ELR (cell line): ENCODE measurements around the gene EFCAB8.
"Not testable (repeated sequence)": the region's sequence is repeated elsewhere in the genome, so short reads cannot be mapped to it uniquely, and the experiment has no call there.

ENCODE experiments used
- DNase-seq: peaks from one replicate; pipeline ENCODE4 v3.0.0-alpha.2; 2015; ENCODE audit warnings: low read depth

The EFCAB8 gene

GRCh38 chr20:32959351-32960221, 100.9 kb downstream of the EFCAB8 start:
- DNase-seq: no peak

- DNase-seq: no peak
Measured at GRCh38 chr20:32960222-32960518, 101.4 kb downstream of the EFCAB8 start.

DNA sequence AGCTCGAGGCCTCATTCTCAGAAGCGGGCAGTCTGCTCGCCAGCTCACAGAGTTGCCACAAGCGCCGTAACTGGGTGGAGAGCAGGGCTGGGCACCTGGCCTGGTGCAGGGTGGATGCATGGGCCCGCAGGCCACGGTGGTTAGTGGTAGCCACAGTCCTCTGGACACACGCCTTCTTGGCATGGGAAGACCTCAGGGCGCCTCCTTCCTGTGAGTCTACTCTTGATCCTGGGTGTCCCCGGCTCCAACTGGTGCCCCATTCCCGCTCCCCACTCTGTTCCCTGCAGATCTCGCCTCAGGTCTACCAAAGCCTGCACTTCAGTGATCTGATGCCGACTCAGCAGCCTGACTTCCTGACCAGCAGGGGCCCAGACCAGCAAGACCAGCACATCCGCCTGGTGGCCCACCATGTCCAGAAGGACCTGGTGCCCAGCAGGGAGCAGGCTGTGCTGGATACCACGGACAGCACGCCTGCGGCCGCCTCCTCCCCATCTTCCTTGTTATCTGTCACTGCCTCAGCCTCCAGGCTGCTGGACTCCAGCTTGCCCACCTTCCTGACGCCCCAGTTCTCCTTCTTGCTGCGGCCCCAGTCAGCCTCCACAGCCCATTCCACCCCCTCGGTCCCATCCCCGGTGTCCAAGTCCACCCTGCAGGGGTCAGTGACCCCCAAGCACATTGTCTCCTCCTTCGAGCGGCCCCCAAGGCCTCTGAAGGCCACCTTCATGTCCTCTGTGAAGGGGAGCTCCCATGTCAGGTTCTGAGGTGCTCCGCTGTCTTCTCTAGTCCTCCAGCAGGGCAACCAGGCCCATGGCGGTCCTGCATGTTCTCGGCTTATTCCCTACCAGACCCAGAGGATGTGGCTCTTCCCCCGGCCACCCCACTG, 102.4 kb downstream of the EFCAB8 start:
- DNase-seq: no peak

GRCh38 chr20:32962053-32962452, 103.3 kb downstream of the EFCAB8 start:
- DNase-seq: no peak

- DNase-seq: not testable (repeated sequence)
Measured at GRCh38 chr20:32962646-32963045, 103.9 kb downstream of the EFCAB8 start.

DNA sequence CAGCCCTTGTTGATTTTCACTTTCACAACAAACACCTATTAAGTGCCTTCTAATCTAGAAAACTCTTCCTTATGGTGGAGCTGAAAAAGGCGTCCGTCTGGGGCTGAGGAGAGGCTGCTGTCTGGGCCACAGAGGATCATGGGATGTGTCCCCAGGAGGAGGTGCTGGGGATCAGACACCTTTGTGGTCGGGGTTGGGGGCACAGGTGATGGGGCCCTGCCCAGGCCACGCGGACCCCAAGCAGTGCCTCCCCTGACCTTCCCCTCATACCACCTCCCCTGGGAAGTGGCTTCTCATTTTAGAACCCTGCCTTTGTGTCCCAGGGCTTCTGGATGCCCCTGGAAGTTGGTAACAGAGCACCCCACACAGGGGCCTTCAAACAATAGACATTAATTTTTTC, 104.5 kb downstream of the EFCAB8 start:
- no peak for DNase-seq

DNA sequence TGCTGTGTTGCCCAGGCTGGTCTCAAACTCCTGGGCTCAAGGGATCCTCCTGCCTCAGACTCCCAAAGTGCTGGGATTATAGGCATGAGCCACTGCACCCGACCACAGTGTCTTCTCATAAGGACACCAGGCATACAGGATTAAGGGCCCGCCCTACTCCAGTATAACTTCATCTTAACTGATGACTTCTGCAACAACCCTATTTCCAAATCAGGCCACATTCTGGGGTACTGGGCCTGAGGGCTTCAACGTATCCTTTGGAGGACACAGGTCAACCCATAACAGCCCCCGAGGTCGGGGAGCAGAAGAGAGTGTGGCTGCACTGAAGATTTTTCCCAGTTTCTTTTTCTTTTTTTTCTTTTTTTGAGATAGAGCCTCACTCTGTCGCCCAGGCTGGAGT, 105.9 kb downstream of the EFCAB8 start:
- no peak for DNase-seq

- DNase-seq: no peak
Measured at GRCh38 chr20:32965115-32965514, 106.4 kb downstream of the EFCAB8 start.

GRCh38 chr20:32965581-32966373, 107.1 kb downstream of the EFCAB8 start:
- no peak for DNase-seq

- no peak for DNase-seq
Measured at GRCh38 chr20:32966382-32966781, 107.7 kb downstream of the EFCAB8 start.

GRCh38 chr20:32966881-32967781, 108.4 kb downstream of the EFCAB8 start:
- no peak for DNase-seq

DNA sequence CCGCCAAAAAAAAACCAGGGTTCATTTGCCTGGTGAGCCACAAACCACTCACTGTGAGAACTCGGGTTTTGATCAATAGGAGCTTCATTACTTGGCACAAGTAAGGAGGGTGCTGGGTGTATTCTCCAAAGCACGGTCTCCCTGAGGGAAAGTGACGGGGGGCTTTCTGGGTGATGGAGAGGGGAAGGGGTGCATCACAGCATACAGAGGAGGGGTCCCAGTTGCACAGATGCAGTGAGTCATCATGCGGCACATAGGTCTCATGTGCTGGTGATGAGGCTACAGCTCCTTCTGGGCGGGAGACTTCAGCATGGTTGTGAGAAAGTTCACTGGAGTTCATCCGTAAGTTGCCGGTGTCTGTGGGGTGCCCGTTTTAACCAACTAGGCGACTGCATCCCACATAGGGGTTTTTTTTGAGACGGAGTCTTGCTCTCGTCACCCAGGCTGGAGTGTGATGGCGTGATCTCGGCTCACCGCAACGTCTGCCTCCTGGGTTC, 109.3 kb downstream of the EFCAB8 start:
- DNase-seq: no peak

DNA sequence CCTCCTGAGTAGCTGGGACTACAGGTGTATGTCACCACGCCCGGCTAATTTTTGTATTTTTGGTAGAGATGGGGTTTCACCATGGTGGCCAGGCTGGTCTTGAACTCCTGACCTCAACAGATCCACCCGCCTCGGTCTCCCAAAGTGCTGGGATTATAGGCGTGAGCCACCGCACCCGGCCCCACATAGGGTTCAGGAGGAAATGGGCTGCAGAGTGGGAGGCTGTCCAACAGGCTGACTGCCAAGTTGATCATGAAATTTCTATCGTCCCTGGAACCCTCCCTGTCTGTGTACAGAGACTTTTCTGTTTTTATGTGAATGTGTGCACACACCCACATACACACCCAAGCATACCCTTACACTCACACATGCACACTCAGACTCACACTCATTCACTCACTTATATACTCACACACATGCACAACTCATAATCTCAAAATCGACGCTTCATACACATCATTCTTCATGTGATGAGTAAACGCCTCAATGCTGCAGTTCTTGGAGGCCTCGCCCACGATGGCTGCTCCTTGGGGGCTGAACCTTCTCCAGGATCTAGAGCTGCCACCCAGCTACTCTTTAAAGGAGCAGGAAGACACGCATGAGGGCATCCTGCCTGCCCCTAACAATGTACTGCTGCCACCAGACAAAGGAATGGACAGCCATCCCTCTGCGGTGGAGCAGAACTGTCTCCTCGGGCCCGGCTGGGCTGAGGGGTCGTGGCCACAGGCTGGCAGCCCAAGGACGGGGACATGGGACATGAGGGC, 109.9 kb downstream of the EFCAB8 start:
- no peak for DNase-seq

DNA sequence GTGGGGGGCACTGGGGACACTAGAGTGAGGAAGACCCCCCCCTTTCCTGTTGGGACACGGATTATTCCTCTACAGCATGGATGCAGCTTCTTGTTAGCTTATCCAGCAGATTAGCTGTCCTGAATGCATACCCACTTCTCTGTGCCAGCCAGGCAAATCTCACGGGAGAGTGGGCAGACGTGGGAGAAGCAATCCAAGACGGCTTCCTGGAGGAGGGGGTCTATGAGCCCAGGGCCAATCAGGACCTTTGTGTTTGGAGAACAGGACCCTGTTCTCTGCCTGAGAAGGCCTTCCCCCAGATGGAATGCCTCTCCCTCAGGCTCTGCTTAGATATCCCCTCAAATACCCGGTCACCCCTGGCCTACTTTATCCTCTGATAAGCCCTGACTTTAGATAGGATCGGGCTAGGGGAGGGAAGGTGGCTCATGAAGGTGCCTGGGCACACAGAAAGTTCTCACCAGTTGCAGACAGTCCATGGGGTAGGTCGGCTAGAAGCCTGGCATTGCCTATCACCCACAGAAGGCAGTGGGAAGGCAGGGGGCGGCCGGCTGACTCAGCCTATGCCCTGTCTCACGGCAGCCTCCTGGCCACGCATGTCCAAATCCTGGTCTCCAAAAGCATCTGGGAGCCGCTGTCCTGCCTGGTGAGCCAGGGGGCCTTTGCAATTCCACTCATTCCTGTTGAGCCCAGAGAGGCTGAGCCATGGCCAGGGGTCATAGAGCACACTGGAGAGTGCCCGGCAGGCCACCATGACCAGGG, 110.8 kb downstream of the EFCAB8 start:
- DNase-seq: no peak

- no peak for DNase-seq
Measured at GRCh38 chr20:32970115-32970972, 111.6 kb downstream of the EFCAB8 start.

GRCh38 chr20:32970973-32971300, 112.2 kb downstream of the EFCAB8 start:
- no peak for DNase-seq

DNA sequence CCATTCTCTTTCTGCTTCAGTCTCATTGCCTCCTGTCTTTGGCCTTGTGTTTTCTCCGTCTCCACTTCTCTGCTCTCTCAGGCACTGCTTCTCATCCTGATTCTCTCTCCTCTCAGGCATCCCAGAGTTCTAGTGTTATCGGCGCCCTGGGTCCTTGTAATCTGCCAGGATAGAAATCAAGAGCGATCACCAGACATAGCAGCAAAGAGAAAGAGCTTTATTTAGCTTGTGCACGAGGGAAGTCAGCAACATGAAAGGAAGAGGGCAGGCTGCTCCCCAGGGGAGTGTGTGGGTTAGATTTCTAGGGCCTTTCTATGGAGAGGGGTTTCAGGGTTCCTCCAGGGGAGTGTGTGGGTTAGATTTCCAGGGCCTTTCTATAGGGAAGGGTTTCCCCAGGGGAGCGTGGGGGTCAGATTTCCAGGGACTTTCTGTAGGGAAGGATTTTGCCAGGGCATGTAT, 113.0 kb downstream of the EFCAB8 start:
- DNase-seq: no peak

DNA sequence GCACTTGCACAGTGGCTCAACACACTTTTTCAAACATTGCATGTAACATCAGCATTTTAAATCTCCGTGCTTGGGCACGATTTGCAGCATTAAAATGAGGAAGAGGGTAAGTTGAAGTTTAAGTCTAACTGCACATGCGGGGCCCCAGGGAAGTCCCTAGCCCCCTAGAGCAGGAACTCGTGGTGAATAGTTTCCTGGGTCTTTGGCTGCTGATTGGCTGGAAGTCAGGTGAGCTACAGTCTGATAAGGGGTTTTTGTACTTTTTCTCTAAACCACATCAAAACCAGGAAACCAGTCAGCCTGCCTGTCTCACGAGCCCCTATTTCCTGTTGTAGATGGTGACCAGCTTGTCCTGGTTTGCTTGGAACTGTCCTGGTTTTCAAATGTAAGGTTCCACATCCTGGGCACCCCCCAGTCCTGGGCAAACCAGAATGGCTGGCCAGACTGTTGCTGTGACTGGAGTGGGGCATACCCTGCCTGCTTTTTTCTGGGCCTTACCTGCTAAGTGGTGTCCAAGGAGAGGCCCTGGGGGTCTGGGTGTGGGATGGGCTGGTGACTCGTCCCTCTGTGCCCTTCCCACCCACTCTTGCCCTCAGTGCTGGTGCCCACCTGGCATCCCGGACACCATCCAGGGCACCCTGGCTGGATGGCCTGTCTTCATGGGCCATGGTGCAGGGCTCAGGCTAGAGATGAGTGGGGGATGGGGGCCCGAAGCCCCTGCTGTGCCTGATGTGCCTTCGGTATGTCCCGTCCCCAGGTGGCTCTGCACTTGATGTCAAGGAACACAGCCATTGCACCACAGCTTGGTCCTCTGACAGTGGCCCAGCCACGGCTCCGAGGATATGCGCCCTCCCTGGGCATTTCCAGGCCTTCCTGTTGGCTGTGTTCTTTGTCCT, 113.7 kb downstream of the EFCAB8 start:
- DNase-seq: peak; percentile 6
